ENCODE results near the gene TMIGD3.

The TMIGD3 gene

DNA sequence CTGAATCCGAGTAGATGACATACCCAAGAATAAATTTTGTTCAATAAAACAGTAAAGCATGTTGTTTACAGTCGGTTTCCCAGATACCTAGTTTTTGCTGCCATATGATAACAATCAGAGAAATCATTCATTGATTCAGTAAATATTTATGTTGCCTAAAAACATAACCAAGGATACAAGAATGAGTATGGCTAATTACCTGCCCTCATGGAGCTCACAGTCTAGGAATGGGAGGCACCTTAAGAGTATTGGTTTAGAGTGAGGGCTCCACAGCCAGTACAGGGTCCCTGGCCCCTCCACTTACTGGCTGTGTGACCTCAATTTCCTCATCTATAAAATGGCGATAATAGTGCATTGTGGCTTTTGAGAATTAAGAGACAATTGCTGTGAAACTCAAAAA lies 53.2 kb downstream of the TMIGD3 start:
- in situ Hi-C loops (cut with MboI; ENCODE audit: low sequenced_read_pairs), result no loop called here

DNA sequence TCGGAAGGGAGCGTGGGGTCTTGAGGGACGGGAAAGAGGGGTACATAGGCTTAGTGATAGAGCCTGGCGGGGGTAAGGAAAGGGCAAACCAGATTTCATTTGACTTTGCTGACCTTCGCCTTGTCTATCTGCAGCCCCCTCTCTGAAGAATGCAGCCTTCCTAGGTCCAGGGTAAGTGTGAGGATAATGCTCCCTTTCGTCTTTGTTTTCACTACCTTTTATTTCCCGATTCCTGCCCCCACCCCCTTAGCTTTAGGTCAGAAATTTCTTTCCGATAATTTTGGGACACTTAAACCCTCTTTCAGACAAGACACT lies 53.8 kb downstream of the TMIGD3 start:
- in situ Hi-C loops (cut with MboI; ENCODE audit: low sequenced_read_pairs), result no loop called here

DNA sequence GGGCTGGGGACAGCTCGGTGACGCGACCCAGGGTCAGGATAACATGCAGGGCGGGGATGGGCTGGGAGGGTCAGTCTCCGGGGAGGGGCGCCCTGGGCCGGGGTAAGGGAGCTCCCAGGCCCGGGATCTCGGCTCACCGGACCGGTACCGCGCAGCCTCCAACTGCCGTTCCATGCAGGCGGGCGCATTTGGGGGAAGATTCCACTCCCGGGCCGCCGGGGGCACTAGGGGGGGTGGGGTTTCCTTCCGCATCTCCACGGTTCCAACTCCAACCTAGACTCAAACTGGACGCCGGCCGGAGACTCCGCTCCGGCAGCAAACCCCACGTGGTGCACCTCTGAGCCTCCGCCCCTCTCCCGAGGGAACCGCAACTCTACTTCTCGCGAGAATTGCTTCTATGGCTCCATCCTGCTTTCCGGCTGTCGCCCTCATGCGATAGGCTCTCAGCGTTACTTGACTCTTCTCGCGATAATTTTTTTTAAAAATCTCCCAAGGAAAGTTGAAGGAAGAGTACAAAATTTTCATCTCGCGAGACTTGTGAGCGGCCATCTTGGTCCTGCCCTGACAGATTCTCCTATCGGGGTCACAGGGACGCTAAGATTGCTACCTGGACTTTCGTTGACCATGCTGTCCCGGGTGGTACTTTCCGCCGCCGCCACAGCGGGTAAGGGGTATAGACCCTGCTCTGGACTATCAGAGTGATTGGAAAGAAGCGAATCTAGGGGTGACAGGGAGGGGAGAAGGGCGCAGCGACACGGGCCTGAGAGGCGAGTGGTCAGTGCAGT lies 54.3 kb downstream of the TMIGD3 start, which contains the start of the genes ATP5PB and WDR77:
Gene ATP5PB, plus strand, starts transcription at position 547 of the 785 bp plus-strand sequence. Its CDS starts 78 bp downstream, at position 625.
Gene WDR77, minus strand, starts transcription at position 339 of the 785 bp plus-strand sequence. Its CDS starts 87 bp downstream, at position 252.
- in situ Hi-C loops (cut with MboI; ENCODE audit: low sequenced_read_pairs), result no loop called here

DNA sequence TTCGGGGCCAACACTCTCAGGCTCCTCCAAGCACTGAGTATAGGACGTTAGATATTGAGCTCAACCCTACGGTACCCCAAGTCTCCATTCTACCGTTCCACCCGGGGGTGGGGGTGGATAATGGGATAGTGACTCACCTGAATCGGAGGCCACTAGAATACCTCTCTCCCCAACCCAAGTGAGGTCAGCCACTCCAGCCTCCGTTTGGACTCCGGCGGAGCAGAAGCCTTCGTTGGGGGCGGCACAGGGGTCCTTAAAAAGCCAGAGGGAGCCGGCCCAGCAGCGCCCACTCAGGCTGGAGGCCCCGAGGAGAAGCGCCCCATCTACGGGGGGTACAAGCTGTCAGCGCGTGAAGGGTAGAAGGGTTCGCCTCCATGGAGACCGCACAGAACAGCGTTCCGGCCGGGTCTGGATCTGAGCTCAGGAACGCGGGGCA lies 54.9 kb downstream of the TMIGD3 start:
- in situ Hi-C loops (cut with MboI; ENCODE audit: low sequenced_read_pairs), result no loop called here

DNA sequence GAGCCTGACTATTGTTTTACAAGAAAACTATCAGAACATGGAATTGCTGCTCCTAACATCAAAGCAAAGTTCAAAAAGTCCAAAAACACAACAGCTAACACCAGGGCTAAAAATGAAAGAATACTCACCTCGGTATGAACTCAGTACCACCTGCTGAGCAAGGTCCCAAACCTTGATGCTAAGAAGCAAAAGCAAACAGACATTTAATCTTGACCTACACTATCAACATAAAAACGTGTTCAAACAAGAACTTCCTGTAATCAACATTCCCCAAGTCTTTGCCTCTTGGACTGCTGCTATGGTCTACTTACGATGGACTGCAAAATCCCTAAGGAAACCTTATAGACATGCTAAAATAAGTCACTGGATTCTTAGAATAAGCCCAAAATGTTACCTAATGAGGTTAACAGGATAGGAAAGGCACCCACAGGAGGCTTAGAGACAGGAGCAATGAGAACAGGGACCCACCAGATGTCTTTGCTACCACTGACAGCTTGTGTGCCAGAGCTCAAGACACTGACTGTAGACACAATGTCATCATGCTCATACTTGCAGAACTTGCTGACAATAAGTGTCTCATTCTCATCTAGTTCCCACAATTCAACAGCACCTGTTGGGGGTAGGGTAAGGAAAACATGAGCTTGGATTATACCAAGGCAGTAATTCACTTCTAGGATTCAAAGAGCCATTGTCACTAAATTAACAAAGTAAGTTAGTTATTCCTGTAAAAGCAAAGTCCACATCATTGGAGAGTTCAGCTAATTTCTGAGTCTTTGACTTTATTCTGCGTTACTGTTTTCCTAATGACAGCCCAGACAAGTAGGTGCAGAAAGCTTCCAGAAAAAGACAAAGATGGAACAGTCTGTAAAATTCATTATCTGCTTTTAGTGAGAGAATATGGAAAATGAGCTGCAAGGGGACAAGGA lies 56.2 kb downstream of the TMIGD3 start:
- in situ Hi-C loops (cut with MboI; ENCODE audit: low sequenced_read_pairs), result no loop called here

DNA sequence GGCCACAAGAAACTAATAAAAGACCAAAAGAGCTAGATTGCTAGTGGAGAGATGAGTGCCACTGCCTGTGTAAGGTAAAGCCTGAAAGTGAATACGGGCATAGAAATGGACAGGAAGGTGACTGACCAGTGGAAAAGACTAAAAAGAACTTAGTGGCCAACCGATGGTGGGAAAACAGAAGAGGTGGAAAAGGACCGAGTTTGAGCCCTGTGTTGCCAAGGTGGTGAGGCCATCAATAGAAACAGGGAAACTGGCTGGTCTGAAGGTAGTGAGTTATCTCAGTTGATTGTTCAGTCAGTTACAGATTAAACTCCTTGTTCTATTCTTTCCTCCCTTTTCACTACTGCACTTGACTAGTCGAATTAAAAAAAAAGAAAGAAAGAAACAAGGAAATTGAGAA lies 56.9 kb downstream of the TMIGD3 start:
- in situ Hi-C loops (cut with MboI; ENCODE audit: low sequenced_read_pairs), result no loop called here

DNA sequence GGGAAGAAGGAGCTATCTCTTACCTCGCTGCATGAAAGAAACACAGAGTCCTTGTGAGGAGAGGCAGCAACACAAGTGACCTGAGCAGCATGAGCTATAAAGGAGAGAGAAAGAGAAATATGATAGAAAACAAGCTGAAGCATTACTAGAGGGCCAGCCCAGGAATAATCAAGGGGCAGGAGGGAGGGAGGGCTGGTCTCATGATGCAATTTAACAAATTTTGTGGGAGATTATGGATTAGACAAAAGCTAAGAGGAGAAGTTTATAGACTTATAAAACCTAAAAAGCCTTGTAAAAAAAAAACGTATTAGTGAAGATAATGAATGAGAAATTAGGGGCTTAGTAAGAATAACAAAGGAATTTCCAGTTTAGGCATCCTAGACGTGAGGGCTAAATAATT lies 59.4 kb downstream of the TMIGD3 start:
- in situ Hi-C loops (cut with MboI; ENCODE audit: low sequenced_read_pairs), result no loop called here

DNA sequence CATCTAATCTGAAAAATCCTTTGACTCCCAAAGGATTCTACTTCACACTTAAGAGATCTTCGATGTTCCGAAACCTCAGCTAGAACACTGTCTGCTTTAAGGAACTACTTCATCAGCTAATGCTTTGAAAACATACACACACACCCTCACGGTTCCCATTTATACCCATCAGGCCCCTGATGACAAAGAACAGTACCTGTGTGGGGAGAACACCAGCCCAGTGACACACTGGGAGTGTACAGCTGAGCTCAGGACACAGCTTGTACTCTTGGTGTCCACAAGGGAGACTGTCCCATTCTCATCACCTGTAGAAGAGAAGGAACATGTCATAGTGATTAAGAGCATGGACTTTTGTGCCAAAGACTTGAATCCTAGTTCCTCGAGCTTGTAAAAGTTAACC lies 61.0 kb downstream of the TMIGD3 start:
- in situ Hi-C loops (cut with MboI; ENCODE audit: low sequenced_read_pairs), result no loop called here

DNA sequence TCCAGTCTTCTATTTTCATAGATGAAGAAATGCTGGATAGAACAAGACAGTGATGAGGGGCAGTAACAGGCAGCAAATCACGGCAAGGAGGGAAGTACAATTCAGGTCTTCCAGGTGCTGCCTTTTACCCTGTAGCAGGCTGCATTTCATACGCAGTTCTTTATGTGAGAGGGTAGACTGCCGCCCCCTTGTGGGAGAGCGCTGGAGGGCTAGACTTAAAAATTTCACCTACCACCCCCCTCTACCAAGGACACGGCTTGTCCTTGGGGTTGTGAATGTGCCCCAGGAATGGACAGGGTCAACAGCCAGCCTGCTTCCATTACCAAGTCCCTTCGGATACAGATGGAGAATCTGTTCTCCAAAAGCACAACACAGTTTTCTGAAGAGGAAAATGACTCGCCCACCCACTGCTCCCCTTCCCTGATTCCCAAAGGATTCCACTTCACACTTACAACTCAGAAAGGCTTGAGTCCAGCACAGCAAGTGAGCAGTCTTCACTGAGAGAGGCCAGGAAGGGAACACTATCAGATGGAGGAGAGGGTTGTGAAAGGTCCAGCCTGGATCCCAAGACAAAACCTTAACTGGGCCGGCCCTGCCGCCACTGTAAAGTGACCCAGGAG lies 61.8 kb downstream of the TMIGD3 start:
- in situ Hi-C loops (cut with MboI; ENCODE audit: low sequenced_read_pairs), result no loop called here

DNA sequence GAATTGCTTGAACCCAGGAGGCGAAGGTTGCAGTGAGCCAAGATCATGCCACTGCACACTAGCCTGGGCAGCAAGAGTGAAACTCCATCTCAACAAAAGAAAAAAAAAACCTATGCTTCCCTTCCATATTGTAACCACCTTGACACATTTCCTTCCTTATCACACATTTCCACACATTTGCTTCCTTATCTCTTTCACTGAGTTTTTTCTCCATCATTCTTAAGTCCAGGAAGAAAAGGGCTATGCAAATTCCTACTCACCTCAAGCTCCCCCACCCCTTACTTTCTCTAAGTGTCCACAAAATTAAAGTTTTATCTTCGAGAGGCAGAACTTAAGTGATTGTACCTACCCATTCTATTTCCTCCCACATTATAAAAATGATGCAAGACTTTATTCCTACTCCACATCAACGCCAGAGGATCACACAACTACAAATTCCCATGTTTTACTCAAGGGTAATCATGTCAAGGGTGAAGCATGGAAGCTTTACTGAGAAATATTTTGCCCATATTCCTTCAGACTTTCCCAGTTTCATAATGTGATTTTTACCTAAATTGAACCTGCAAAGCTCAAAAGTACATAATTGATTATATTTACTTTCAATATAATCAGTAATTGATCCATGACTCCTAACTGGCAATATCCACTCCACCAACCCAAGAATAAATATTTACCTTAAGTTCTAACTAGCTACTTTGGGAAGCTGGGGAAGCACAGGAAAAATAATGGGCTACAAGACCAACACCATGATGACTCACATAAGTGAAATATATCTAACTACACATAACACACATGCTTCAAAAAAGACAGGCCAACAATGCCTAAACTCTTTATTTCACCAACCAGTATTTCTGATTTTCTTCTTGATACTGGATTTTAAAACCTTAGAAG lies 63.7 kb downstream of the TMIGD3 start:
- in situ Hi-C loops (cut with MboI; ENCODE audit: low sequenced_read_pairs), result no loop called here

DNA sequence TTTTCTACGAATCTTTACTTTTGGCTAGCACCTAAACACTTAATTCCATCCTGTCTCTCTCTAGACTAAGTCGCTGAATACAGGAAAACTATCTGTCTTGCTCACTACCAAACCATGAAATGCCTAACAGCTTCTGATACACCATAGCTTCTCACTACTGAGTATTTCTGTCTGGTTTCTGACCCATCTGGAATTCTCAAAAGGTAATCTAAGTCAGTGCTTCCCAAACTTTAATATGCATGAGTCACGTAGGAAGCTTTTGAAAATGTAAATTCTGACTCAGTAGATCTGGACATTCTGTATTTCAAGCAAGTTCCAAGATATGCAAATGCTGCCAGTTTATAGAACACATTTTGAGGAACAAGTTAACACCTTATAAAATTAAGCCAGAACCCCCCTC lies 66.7 kb downstream of the TMIGD3 start:
- in situ Hi-C loops (cut with MboI; ENCODE audit: low sequenced_read_pairs), result no loop called here
